Measurements from ENCODE around the gene CCT3. TPM values are rescaled to one million over a fixed set of nuclear protein-coding genes. Genes with fewer than 3 reads are reported as not detected.
A peak's percentile ranks its signal among the peaks of the same experiment; 100 is the strongest.

Gene CCT3
- total RNA-seq, 2 experiments from 2014 or later: 385 to 387 TPM

- H4K20me1 ChIP-seq (ENCODE audit: insufficient read depth, low read length): no peaks in the 10 kb centered on the region
- POLR2A ChIA-PET: no interaction called here
- TF ChIP-seq, protein P1, sequence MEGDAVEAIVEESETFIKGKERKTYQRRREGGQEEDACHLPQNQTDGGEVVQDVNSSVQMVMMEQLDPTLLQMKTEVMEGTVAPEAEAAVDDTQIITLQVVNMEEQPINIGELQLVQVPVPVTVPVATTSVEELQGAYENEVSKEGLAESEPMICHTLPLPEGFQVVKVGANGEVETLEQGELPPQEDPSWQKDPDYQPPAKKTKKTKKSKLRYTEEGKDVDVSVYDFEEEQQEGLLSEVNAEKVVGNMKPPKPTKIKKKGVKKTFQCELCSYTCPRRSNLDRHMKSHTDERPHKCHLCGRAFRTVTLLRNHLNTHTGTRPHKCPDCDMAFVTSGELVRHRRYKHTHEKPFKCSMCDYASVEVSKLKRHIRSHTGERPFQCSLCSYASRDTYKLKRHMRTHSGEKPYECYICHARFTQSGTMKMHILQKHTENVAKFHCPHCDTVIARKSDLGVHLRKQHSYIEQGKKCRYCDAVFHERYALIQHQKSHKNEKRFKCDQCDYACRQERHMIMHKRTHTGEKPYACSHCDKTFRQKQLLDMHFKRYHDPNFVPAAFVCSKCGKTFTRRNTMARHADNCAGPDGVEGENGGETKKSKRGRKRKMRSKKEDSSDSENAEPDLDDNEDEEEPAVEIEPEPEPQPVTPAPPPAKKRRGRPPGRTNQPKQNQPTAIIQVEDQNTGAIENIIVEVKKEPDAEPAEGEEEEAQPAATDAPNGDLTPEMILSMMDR (conservative IDR thresholded peaks at IDR 0.05; ENCODE audit: low read length): peak; percentile 86
- TF ChIP-seq EZH2phosphoT487 (IDR thresholded peaks at IDR 0.05; ENCODE audit: borderline replicate concordance, low read depth, low read length): no peak
- peak; percentile 71 for DNase-seq (ENCODE audit: low spot score)
- no peak overlapping the region for H3K27ac ChIP-seq (ENCODE audit: low read depth, low read length, poor library complexity, severe bottlenecking)
- CTCF ChIA-PET (ENCODE audit: unreplicated experiment): interaction anchor here (1.3 kb wide), 1 partner anchor 63 kb away, joined by 4 read pairs; no protein-coding TSS in a partner anchor
- no peaks in the 10 kb centered on the region for H3K79me2 ChIP-seq (ENCODE audit: insufficient read depth, low read depth, low read length)
- no peaks in the 10 kb centered on the region for H3K9me3 ChIP-seq (ENCODE audit: low read length)
- no peak overlapping the region for H2AFZ ChIP-seq (ENCODE audit: low read length)
- no peaks in the 10 kb centered on the region for H3K9me2 ChIP-seq (ENCODE audit: insufficient read depth, low read length)
- H3K4me1 ChIP-seq (ENCODE audit: insufficient read depth, low read length, poor library complexity, severe bottlenecking): peaks cover 3% of the 10 kb centered on the region
- BruUV-seq (replicated peaks): no TSS peak
- H3K4me2 ChIP-seq (ENCODE audit: low read length): no peak overlapping the region
- H3K36me3 ChIP-seq (ENCODE audit: insufficient read depth, low read length): no peaks in the 10 kb centered on the region
- H3K4me3 ChIP-seq (ENCODE audit: low read depth, low read length, poor library complexity, severe bottlenecking): no peak overlapping the region
- intact Hi-C loops (cut with micrococcal nuclease; ENCODE audit: unreplicated experiment): loop anchor here (5.0 kb wide), 1 partner anchor 244 kb away; no protein-coding TSS in a partner anchor
These were observed 44.9 kb upstream of the CCT3 start for GRCh38 chr1:156383023-156383422.

GRCh38 chr1:156382561-156382960, 44.5 kb upstream of the CCT3 start:
- H3K36me3 ChIP-seq (ENCODE audit: insufficient read depth, low read length): no peaks in the 10 kb centered on the region
- no TSS peak for BruUV-seq (replicated peaks)
- H3K9me3 ChIP-seq (ENCODE audit: low read length): no peaks in the 10 kb centered on the region
- peaks cover 3% of the 10 kb centered on the region for H3K4me1 ChIP-seq (ENCODE audit: insufficient read depth, low read length, poor library complexity, severe bottlenecking)
- DNase-seq (ENCODE audit: low spot score): no peak
- no peak overlapping the region for H3K4me2 ChIP-seq (ENCODE audit: low read length)
- no peak overlapping the region for H3K27ac ChIP-seq (ENCODE audit: low read depth, low read length, poor library complexity, severe bottlenecking)
- POLR2A ChIA-PET: no interaction called here
- no peak overlapping the region for H3K4me3 ChIP-seq (ENCODE audit: low read depth, low read length, poor library complexity, severe bottlenecking)
- TF ChIP-seq, protein P1 (conservative IDR thresholded peaks at IDR 0.05; ENCODE audit: low read length): no peak
- TF ChIP-seq EZH2phosphoT487 (IDR thresholded peaks at IDR 0.05; ENCODE audit: borderline replicate concordance, low read depth, low read length): no peak
- intact Hi-C loops (cut with micrococcal nuclease; ENCODE audit: unreplicated experiment): loop anchor here (5.0 kb wide), 1 partner anchor 245 kb away; no protein-coding TSS in a partner anchor
- CTCF ChIA-PET (ENCODE audit: unreplicated experiment): interaction anchor here (1.3 kb wide), 1 partner anchor 63 kb away, joined by 4 read pairs; no protein-coding TSS in a partner anchor
- no peaks in the 10 kb centered on the region for H3K79me2 ChIP-seq (ENCODE audit: insufficient read depth, low read depth, low read length)
- H3K9me2 ChIP-seq (ENCODE audit: insufficient read depth, low read length): no peaks in the 10 kb centered on the region
- no peaks in the 10 kb centered on the region for H4K20me1 ChIP-seq (ENCODE audit: insufficient read depth, low read length)
- no peak overlapping the region for H2AFZ ChIP-seq (ENCODE audit: low read length)

DNA sequence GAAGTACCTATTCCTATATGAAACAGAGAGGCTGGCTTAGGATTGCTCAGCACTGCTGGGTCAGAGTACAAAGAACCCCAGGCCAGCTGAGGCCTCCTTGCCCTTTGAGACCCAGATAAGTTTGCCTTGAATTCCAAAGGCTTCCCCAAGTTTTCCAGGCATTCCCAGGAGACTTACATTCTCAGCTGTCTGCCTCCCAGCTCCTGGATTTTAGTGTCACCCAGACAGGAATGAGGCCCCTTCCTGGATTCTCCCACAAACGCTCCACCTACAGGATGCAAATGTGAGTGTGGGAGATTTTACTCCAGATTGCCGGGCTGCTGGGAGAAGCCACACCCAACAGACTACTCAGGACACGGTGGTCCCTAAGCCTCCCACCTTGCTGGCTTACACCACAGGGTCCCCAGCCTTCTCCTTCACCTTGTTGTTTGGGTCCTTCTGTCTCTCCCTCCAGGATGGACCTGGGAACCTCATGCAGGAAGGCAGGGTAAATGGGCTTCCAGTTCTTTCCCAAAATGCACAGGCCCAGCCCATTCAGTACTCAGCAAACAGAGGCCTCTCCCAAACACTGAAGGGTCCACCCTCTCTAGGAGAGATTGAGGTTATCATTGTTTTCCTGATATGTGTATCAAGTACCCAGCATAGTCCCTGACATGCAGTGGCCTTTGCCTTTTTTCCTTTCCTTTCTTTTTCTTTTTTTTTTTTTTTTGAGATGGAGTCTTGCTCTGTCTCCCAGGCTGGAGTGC, 41.5 kb upstream of the CCT3 start:
- no peaks in the 10 kb centered on the region for H3K9me3 ChIP-seq (ENCODE audit: low read length)
- no peak overlapping the region for H3K4me2 ChIP-seq (ENCODE audit: low read length)
- intact Hi-C loops (cut with micrococcal nuclease; ENCODE audit: unreplicated experiment): loop anchor here (5.0 kb wide), 1 partner anchor 248 kb away; no protein-coding TSS in a partner anchor
- no peak overlapping the region for H2AFZ ChIP-seq (ENCODE audit: low read length)
- DNase-seq (ENCODE audit: low spot score): no peak
- no peaks in the 10 kb centered on the region for H3K4me1 ChIP-seq (ENCODE audit: insufficient read depth, low read length, poor library complexity, severe bottlenecking)
- H3K27ac ChIP-seq (ENCODE audit: low read depth, low read length, poor library complexity, severe bottlenecking): no peak overlapping the region
- H3K36me3 ChIP-seq (ENCODE audit: insufficient read depth, low read length): no peaks in the 10 kb centered on the region
- no peaks in the 10 kb centered on the region for H3K79me2 ChIP-seq (ENCODE audit: insufficient read depth, low read depth, low read length)
- CTCF ChIA-PET (ENCODE audit: unreplicated experiment): no interaction called here
- BruUV-seq (replicated peaks): no TSS peak
- TF ChIP-seq, protein P1 (conservative IDR thresholded peaks at IDR 0.05; ENCODE audit: low read length): no peak
- no peak for TF ChIP-seq EZH2phosphoT487 (IDR thresholded peaks at IDR 0.05; ENCODE audit: borderline replicate concordance, low read depth, low read length)
- no peak overlapping the region for H3K4me3 ChIP-seq (ENCODE audit: low read depth, low read length, poor library complexity, severe bottlenecking)
- H4K20me1 ChIP-seq (ENCODE audit: insufficient read depth, low read length): no peaks in the 10 kb centered on the region
- POLR2A ChIA-PET: interaction anchor here (0.6 kb wide), 1 partner anchor 310 kb away, joined by 3 read pairs; no protein-coding TSS in a partner anchor
- H3K9me2 ChIP-seq (ENCODE audit: insufficient read depth, low read length): no peaks in the 10 kb centered on the region
